Daoy (cell line): ENCODE measurements around the gene PDSS1. TPM values are rescaled to one million over a fixed set of nuclear protein-coding genes. Genes with fewer than 3 reads are reported as not detected.
"Not testable (repeated sequence)": the region's sequence is repeated elsewhere in the genome, so short reads cannot be mapped to it uniquely, and the experiment has no call there.

ENCODE experiments used
- DNase-seq: peaks from one replicate; pipeline ENCODE4 v3.0.0-alpha.2; 2015; ENCODE audit warnings: low read depth
- total RNA-seq: library from RNA; depleted of rRNA; stranded (reverse); fragments of >200 nt; shearing (Covaris generic); gene quantifications from 2 replicates; pipeline ENCODE4 v1.2.3, GENCODE V29; 2014

Gene PDSS1
- total RNA-seq, 1 experiment from 2014 or later: 31.8 TPM

DNA sequence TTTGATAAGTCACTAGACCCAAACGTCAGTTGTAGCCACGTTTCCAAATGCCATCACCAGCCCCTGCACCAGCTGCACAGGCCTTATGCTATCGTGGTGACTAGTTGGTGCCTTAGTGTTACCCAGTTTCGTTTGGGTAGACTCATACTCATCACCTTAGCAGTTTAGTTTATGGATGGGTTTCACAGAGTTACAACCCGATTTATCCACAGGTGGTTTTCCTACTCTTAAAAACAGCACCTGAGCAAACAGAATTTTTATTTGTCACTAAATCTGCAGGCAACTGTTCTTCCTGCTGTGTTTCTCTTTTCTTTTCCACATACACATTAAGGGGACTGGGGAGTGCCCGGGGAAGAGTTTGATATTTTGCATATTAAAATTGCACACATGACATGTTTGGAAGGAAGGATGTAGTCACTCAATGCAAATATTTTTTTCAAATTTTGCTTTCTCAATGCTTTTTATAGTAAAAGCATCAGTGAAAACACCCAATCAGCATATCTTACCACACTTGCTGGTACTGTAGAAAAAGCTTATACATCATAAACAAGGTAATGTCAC is 41.6 kb downstream of the PDSS1 start:
- no peak for DNase-seq

DNA sequence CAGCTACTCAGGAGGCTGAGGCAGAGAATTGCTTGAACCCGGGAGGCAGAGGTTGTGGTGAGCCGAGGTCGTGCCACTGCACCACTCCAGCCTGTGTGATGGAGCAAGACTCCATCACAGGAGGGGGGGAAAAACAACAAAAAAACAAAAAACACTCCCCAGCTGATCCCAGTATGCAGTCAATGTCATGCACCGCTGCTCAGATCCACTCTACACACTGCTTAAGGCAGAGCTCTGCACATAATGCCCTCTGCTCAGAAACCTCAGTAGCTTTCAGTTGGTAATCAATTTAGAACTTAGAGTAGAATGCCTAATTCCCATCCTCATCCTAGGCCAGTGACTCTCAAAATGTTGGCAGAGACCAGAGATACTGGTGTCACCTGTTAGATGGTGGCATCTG is 43.9 kb downstream of the PDSS1 start:
- DNase-seq: no peak

GRCh38 chr10:26743091-26743490 is 45.6 kb downstream of the PDSS1 start:
- DNase-seq: no peak

DNA sequence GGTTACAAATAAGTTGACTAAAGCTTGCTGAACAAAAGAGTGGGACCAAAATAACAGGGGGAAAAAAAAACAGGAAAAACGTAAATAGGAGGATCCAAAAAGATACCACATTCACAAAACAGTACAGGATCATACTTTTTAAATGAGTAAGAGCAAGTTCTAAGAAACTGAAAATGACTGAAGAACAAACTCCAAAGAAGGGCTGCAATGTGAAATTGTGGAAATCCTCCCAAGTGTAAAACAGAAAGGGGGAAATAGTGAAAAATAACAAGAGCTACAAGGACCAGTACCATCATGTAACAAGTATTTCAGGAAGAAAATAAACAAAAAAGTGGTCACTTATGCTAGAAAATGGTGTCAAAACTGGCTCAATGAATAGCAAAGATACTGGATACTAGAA is 46.3 kb downstream of the PDSS1 start:
- DNase-seq: no peak

GRCh38 chr10:26746061-26746460 is 48.6 kb downstream of the PDSS1 start:
- DNase-seq: no peak

- DNase-seq: peak; percentile 35
Measured at GRCh38 chr10:26755443-26755903, 58.0 kb downstream of the PDSS1 start.

DNA sequence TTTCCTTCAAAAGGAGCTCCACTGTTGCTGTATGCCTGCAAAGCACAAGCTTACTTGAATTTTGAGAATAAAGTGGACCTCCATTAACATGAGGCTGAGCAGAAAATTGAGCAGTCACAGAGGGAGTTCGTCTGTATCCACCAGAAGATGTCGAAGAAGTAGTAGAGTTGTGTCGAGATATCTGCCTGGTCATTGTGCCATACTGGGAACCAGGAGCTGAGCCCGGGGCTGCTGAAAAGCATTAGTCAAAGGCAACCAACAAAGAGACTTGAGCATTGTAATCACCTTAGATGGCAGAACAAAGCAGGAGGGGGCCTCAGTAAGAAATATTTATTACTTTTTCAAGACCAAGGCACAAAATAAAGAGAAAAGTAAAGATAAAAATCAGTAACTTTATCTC is 61.5 kb downstream of the PDSS1 start:
- no peak for DNase-seq

- DNase-seq: no peak
Measured at GRCh38 chr10:26765549-26765948, 68.0 kb downstream of the PDSS1 start.

DNA sequence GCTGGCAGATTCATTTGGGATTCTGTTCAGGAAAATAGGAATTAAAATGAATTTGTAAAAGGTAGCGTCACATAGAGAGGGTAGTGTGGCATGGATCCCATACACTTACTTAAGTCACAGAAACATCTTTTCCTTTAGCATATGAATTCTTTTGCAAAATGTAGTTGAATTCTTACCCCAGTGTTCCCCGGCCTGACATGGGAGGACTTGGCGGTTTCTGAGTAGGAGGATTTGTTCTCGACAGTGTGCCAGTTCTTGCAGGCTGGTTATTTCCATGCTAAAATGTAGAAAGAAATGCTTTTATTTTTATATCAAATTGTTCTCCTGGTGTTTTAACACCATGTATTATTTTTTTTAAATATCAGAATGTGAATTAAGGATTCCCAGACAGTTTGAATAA is 72.6 kb downstream of the PDSS1 start:
- no peak for DNase-seq

- DNase-seq: no peak
Measured at GRCh38 chr10:26773633-26774032, 76.1 kb downstream of the PDSS1 start.

DNA sequence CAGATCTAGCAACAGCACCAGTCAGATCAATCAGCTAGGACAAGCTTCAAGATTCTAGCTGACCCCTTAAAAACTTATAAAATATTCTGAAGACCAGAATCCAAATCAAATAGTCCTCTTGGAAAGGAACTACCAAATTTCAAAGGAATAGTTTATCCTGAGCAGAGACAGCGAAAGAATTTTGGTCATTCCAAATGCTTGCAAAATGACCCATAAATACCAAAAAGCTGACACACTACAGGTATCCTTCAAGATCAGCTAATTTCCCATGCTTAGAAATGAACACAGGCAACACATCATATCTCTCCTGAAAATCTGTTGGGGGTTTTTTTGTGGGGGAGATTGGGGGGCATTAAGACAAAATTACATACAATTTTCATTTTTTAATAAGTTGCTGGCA is 78.8 kb downstream of the PDSS1 start:
- no peak for DNase-seq

DNA sequence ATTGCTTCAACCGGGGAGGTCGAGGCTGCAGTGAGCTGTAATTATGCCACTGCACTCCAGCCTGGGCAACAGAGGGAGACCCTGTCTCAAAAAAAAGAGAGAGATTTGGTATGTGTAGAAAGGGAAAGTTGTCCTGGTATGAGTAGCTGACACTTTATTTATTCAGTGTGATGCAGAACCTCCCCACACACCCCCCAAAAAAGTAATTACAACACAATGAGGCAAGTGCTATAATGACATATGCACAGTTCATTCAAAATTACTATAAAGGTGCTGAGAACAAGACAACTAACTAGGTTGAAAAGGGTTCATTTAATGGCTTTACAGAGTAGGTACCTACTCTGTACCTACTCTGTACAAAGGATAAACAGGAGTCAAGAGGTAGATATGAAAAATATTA is 80.2 kb downstream of the PDSS1 start:
- DNase-seq: no peak

DNA sequence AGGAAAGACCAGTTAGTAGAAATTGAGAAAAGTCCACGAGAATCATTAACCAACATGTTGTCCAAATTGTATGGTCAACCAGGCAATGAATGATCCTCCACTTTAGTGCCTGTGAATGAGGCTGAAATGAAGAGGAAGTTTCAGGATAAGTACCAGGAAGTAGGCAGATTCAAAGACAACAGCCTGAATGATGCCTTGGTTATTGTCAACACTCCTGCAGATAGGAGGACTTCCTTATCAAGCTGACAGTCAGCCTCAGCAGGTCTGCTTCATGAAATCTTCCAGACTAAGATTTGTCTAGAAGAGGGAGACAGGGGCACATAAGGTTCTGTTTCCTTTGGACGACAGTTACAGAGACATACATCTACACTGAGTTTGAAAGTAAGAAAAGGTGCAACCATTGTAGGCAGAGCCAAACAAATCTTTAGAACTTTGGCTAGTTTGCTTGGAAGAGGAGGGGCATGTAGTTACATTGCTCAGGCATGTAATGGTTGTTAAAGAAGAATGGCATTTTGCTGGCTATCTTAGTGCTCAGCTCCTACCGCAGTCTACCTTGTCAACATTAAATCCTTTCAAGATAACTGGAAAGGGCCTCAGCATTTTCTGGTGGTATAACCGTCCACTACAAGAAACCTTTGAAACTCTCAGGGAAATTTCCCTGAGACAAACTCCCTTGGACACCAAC is 81.8 kb downstream of the PDSS1 start:
- no peak for DNase-seq

DNA sequence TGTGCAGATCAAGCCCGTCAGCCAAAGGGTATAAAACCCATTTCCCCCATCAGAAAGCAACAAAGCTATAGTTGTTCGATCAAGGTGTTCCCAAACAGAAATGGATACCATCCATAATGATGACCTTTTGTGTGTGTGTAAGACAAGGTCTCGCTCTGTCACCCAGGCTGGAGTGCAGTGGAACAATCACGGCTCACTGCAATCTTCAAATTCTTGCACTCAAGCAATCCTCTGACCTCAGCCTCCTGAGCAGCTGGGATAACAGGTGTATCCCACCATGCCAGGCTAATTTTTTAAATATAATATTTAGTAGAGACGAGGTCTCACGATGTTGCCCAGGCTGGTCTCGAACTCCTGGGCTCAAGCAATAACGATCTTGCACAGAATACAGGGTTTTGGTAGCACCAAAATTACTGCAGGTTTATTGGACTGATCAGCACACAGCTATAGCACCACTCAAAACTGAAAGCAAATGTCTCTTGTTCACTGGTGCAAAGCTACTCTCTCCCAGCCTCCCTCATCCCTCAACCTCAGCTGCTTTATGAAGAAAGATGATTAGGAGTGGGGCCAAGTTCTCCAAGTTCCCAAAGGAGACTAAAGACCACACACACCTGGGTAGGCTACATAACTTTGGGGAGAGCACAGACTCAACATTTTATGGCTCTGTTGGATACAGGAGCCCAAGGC is 82.7 kb downstream of the PDSS1 start:
- no peak for DNase-seq

DNA sequence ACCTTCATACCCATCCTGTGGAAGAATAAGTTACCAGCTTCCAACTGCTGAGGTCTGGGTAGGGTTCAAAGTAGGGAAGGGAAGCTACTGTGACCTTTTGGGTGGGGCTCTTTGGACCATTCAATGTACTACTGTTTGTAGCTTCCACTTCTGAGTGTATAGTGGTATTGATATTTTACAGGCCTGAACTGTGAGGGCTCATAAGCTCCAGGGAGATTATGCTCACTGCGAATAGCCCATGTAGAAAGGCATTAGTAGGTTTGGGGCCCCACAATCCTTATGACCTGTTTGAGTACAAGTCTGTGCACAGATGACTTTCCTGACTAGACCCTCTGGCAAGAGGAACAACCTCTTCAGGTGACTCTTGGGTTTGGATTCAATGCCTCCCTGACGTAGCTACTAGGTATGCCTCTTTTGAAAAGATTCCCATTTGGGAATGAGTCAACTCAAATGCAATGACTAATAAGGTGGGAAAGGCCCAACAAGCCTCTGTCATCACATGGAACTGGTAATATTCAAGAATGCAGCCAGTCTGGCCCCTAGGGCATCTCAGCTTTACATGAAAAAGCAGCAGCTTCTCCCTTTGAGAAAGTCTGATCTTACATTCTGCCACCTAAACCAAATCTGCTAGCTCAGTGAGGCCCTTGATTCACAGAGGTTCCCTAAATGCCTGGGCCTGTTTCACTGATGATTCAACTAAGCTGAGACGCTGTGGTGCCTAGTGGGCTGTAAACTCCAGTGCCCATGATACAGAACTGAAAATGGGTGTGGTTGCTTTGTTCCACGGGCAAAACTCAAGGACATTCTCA is 83.5 kb downstream of the PDSS1 start:
- peak; percentile 83 for DNase-seq

DNA sequence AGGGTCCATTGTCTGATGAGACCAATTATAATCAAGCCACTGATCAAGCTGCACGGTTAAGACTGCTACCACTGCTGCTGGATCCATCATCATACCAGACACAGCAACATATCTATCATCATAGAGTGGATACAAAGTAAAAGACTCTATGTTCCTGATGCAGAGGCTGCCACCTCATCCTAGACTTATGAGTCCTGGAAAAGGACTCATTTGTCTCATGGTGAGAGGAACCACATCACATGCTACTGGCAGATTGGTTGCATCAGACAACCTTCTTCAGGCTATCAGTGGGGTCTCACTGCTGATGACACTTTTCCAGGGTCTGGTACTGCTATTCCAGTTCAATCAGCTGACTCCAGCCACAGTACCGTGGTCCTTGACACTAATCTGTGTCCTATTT is 84.3 kb downstream of the PDSS1 start:
- DNase-seq: peak; percentile 16

DNA sequence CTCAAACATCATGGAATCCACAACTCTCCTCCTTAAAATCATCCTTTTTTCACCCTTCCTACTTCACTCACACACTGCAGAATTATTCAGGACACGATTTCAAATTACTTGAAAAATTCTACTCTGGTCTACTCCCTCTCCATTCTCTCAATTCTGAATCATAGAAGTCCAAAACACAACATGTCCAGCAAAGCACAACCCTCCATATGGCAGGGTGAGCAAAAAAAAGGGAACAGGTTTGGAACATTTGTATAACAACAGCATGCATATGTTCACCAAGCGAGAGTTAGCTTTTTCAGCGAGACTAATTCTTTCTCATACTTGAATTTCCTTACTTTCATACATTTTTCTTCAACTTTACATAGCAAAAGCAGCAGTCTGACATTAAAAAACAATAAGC is 89.9 kb downstream of the PDSS1 start:
- no peak for DNase-seq

GRCh38 chr10:26789779-26790178 is 92.3 kb downstream of the PDSS1 start:
- not testable (repeated sequence) for DNase-seq

GRCh38 chr10:26790221-26790995 is 92.9 kb downstream of the PDSS1 start:
- peak; percentile 23 for DNase-seq

- DNase-seq: no peak
Measured at GRCh38 chr10:26792758-26793495, 95.4 kb downstream of the PDSS1 start.
